Mesenchymal stem cell (in vitro differentiated cells and primary cell): ENCODE results near the gene OR10A7.

ENCODE experiments used
- DNase-seq: peaks from one replicate; pipeline ENCODE4 v3.0.0-alpha.2; 2013
- H2AFZ ChIP-seq: one replicate; pipeline ENCODE4 v1.6.1; 2013; ENCODE audit warnings: low read depth, mild to moderate bottlenecking, control low read depth, inconsistent platforms, low read length, moderate library complexity
- H2AK5ac ChIP-seq: 2 replicates; pipeline ENCODE4 v1.6.1; 2013; ENCODE audit warnings: low read length, moderate library complexity, mild to moderate bottlenecking, inconsistent platforms; ENCODE audit not compliant: severe bottlenecking
- H2BK120ac ChIP-seq: one replicate; pipeline ENCODE4 v1.6.1; 2013; ENCODE audit warnings: low read depth, mild to moderate bottlenecking, inconsistent platforms, low read length, moderate library complexity
- H2BK12ac ChIP-seq, 2 experiments: one replicate each; pipeline ENCODE4 v1.6.1; 2013; ENCODE audit warnings: inconsistent platforms in 2 of 2, low read length in 2 of 2, mild to moderate bottlenecking in 2 of 2, moderate library complexity in 2 of 2, control low read depth in 1 of 2
- H2BK15ac ChIP-seq: one replicate; pipeline ENCODE4 v1.6.1; 2013; ENCODE audit warnings: mild to moderate bottlenecking, low read depth, inconsistent platforms; ENCODE audit not compliant: poor library complexity, severe bottlenecking
- H2BK5ac ChIP-seq: 2 replicates; pipeline ENCODE4 v1.6.1; 2013; ENCODE audit warnings: low read depth, mild to moderate bottlenecking, low read length, control low read depth, inconsistent platforms; ENCODE audit not compliant: poor library complexity, severe bottlenecking
- H3K14ac ChIP-seq, 2 experiments: one replicate each; pipeline ENCODE4 v1.6.1; 2013; ENCODE audit warnings: inconsistent platforms in 2 of 2, low read length in 2 of 2, control low read depth in 1 of 2, mild to moderate bottlenecking in 1 of 2, moderate library complexity in 1 of 2
- H3K18ac ChIP-seq, 2 experiments: one replicate each; pipeline ENCODE4 v1.6.1; 2013; ENCODE audit warnings: inconsistent platforms in 2 of 2, low read length in 2 of 2, control low read depth in 1 of 2, low read depth in 1 of 2, mild to moderate bottlenecking in 1 of 2
- H3K23ac ChIP-seq, 2 experiments: one replicate each; pipeline ENCODE4 v1.6.1; 2013; ENCODE audit warnings: inconsistent platforms in 2 of 2, low read length in 2 of 2, mild to moderate bottlenecking in 2 of 2, moderate library complexity in 2 of 2, control low read depth in 1 of 2
- H3K27ac ChIP-seq: 2 replicates; pipeline ENCODE4 v1.5.1; 2013; ENCODE audit warnings: mild to moderate bottlenecking, moderate library complexity, low read length, control low read depth, inconsistent platforms; ENCODE audit not compliant: poor library complexity, severe bottlenecking
- H3K27me3 ChIP-seq, 2 experiments: 2 replicates each; pipeline versions ENCODE4 v1.6.1 to v1.7.0; 2013; ENCODE audit warnings: low read length in 2 of 2, mild to moderate bottlenecking in 2 of 2, moderate library complexity in 2 of 2, control low read depth in 1 of 2, inconsistent platforms in 1 of 2; ENCODE audit not compliant: control insufficient read depth in 1 of 2, insufficient read depth in 1 of 2
- H3K36me3 ChIP-seq, 2 experiments: 2 replicates each; pipeline versions ENCODE4 v1.6.1 to v1.7.0; 2013; ENCODE audit warnings: low read length in 2 of 2, control low read depth in 1 of 2, inconsistent platforms in 1 of 2, low read depth in 1 of 2, mild to moderate bottlenecking in 1 of 2; ENCODE audit not compliant: insufficient read depth in 2 of 2, control insufficient read depth in 1 of 2
- H3K4ac ChIP-seq, 2 experiments: one replicate each; pipeline ENCODE4 v1.6.1; 2013; ENCODE audit warnings: inconsistent platforms in 2 of 2, low read length in 2 of 2, mild to moderate bottlenecking in 2 of 2, moderate library complexity in 2 of 2, control low read depth in 1 of 2, low read depth in 1 of 2
- H3K4me1 ChIP-seq: 2 replicates; pipeline ENCODE4 v1.6.1; 2013; ENCODE audit warnings: low read depth, low read length, control low read depth; ENCODE audit not compliant: control insufficient read depth, insufficient read depth
- H3K4me2 ChIP-seq: 2 replicates; pipeline ENCODE4 v1.6.1; 2013; ENCODE audit warnings: low read length, mild to moderate bottlenecking, inconsistent platforms; ENCODE audit not compliant: poor library complexity, severe bottlenecking
- H3K4me3 ChIP-seq, 2 experiments: 2 replicates each; pipeline versions ENCODE4 v1.5.1 to v1.7.0; 2013; ENCODE audit warnings: low read length in 2 of 2, mild to moderate bottlenecking in 2 of 2, control low read depth in 1 of 2, low read depth in 1 of 2; ENCODE audit not compliant: insufficient read depth in 1 of 2
- H3K79me1 ChIP-seq: replicated peaks from 2 replicates; pipeline ENCODE4 v1.6.1; 2013; ENCODE audit warnings: mild to moderate bottlenecking, control low read depth, low read length, inconsistent platforms; ENCODE audit not compliant: poor library complexity, severe bottlenecking
- H3K9ac ChIP-seq: 2 replicates; pipeline ENCODE4 v1.7.0; 2013; ENCODE audit warnings: mild to moderate bottlenecking, low read length, moderate library complexity
- H3K9me3 ChIP-seq: 2 replicates; pipeline ENCODE4 v1.7.0; 2013; ENCODE audit warnings: mild to moderate bottlenecking, low read length; ENCODE audit not compliant: control insufficient read depth
- H4K8ac ChIP-seq: one replicate; pipeline ENCODE4 v1.6.1; 2013; ENCODE audit warnings: inconsistent platforms, mild to moderate bottlenecking, low read length, moderate library complexity
- H4K91ac ChIP-seq: one replicate; pipeline ENCODE4 v1.6.1; 2013; ENCODE audit warnings: mild to moderate bottlenecking, low read length, inconsistent platforms
- WGBS: methylation state at CpG from one replicate; pipeline ENCODE4 v1.1.7; 2013; ENCODE audit warnings: mixed read lengths; 5-methylcytosine and 5-hydroxymethylcytosine counted together

The OR10A7 gene

DNA sequence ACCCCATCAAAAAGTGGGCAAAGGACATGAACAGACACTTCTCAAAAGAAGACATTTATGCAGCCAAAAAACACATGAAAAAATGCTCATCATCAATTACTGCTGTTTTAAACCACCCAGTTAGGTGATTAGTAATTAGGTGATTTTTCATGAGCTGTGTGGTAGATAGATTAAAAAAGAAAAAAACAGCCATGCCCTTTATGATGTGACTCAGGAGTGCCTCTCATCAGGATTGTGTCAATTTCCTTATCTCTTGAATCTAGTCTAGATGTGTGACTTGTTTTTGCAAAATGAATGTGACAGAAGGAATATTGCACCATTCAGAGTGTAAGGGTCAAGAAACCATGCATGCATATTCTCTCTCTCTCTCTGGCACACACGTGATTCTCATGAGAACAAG is 5.7 kb downstream of the OR10A7 start:
- H2BK5ac ChIP-seq = no peak overlapping the region
- no peak overlapping the region for H2AFZ ChIP-seq
- H3K23ac ChIP-seq = no peak overlapping the region
- H3K9ac ChIP-seq = no peak overlapping the region
- no peak overlapping the region for H2AK5ac ChIP-seq
- no peak overlapping the region for H3K4ac ChIP-seq
- no peaks in the 10 kb centered on the region for H3K9me3 ChIP-seq
- no CpG with 5 or more reads among the region's 1 CpG for WGBS
- H2BK15ac ChIP-seq = no peak overlapping the region
- no peaks in the 10 kb centered on the region for H3K79me1 ChIP-seq
- no peak overlapping the region for H3K4me2 ChIP-seq
- no peak overlapping the region for H4K8ac ChIP-seq
- H3K4me3 ChIP-seq = no peak overlapping the region
- no peak overlapping the region for H2BK12ac ChIP-seq
- H3K4me1 ChIP-seq = no peaks in the 10 kb centered on the region
- H3K27me3 ChIP-seq = no peaks in the 10 kb centered on the region
- DNase-seq = no peak
- H2BK120ac ChIP-seq = no peak overlapping the region
- no peak overlapping the region for H4K91ac ChIP-seq
- no peaks in the 10 kb centered on the region for H3K36me3 ChIP-seq
- no peak overlapping the region for H3K14ac ChIP-seq
- H3K18ac ChIP-seq = no peak overlapping the region
- H3K27ac ChIP-seq = no peak overlapping the region

DNA sequence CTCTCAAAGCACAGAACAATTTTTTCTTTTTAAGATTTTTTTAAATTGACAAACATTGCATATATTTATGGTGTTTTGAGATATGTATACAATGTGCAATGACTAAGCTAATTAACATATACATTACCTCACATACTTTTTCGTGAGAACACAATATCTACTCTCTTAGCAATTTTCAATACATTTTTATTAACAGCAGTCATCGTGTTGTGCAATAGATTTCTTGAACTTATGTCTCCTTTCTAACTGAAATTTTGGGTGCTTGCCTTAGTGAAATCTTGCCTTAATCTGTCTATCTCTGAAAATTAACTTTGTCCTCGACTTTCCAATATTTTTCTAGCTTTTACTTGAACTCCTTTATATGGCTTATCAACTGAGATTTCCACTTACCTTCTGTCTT is 6.8 kb downstream of the OR10A7 start:
- Histone ChIP-seq H3K14ac (no peak overlapping the region), H3K4me3 (no peak overlapping the region), H3K18ac (no peak overlapping the region), H3K9me3 (no peaks in the 10 kb centered on the region), H3K4me1 (no peaks in the 10 kb centered on the region), H4K91ac (no peak overlapping the region), H3K4ac (no peak overlapping the region), H4K8ac (no peak overlapping the region), H2BK120ac (no peak overlapping the region), H2BK15ac (no peak overlapping the region), H2BK12ac (no peak overlapping the region), H2BK5ac (no peak overlapping the region), H3K27ac (no peak overlapping the region), H2AFZ (no peak overlapping the region), H3K9ac (no peak overlapping the region), H3K79me1 (no peaks in the 10 kb centered on the region), H2AK5ac (no peak overlapping the region), H3K36me3 (no peaks in the 10 kb centered on the region), H3K23ac (no peak overlapping the region), H3K4me2 (no peak overlapping the region), H3K27me3 (no peaks in the 10 kb centered on the region)
- DNase-seq = no peak
- 27% methylated on average over 3 of the region's 3 CpGs for WGBS

DNA sequence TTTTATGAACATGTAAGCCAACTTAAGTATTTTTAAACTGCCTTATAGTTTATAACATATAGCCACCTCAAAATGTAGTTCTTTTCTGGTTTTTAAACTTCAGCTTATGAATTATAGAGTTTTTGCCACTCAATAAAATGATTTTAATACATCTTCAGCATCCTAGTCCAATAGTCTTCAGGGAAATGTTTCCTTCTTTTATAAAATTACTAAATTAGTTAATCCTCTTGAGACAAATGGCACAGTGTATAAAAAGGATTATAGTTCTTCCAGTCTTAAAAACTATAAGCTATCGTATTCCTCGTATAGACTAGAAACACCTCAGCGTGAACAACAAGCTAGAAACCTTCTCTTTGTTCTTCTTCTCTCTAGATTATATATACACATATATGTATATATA is 23.5 kb downstream of the OR10A7 start, which contains the start of gene OR6C74:
Gene OR6C74, plus strand, starts transcription at position 301 of the 400 bp plus-strand sequence. CDS start 2,679 bp downstream, outside the sequence.
- Histone ChIP-seq H3K23ac (no peak within 1 kb of the TSS), H3K9ac (no peak within 1 kb of the TSS), H2BK5ac (no peak within 1 kb of the TSS), H3K4ac (no peak within 1 kb of the TSS), H2AFZ (no peak within 1 kb of the TSS), H2BK120ac (no peak within 1 kb of the TSS), H3K27me3 (peaks cover 0 to 3% of the 10 kb centered on the region in 2 experiments), H3K27ac (no peak within 1 kb of the TSS), H3K4me1 (no peaks in the 10 kb centered on the region), H2AK5ac (no peak within 1 kb of the TSS), H3K4me3 (no peak within 1 kb of the TSS), H3K4me2 (no peak within 1 kb of the TSS), H3K18ac (no peak within 1 kb of the TSS), H3K79me1 (no peaks in the 10 kb centered on the region), H3K9me3 (no peaks in the 10 kb centered on the region), H2BK12ac (no peak within 1 kb of the TSS), H3K36me3 (no peaks in the 10 kb centered on the region), H4K91ac (no peak within 1 kb of the TSS), H2BK15ac (no peak within 1 kb of the TSS), H4K8ac (no peak within 1 kb of the TSS), H3K14ac (no peak within 1 kb of the TSS)
- WGBS = no CpG with 5 or more reads among the region's 3 CpGs
- DNase-seq = no peak

DNA sequence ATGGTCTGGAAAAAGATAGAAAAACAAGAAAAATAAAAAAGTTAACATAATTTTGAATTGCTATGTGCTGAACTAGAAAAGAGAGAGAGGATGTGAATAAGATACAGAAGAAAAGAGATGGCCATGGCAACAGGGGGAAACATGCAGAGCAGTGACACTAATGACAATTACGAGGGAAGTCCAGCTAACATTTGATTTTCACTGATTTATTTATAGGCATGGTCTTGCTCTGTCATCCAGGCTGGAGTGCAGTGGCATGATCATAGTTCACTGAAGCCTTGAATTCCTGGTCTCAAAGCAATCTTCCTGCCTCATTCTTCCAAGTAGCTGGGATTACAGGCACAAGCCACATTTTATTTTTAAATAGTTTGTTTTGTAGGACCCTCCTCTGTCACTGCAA is 25.3 kb downstream of the OR10A7 start:
- no peak overlapping the region for H2BK12ac ChIP-seq
- DNase-seq = no peak
- no peak overlapping the region for H3K4ac ChIP-seq
- no peak overlapping the region for H3K23ac ChIP-seq
- H2AFZ ChIP-seq = no peak overlapping the region
- no peak overlapping the region for H3K27ac ChIP-seq
- H4K8ac ChIP-seq = no peak overlapping the region
- H4K91ac ChIP-seq = no peak overlapping the region
- no peaks in the 10 kb centered on the region for H3K4me1 ChIP-seq
- H2BK5ac ChIP-seq = no peak overlapping the region
- peaks cover 0 to 3% of the 10 kb centered on the region in 2 experiments for H3K27me3 ChIP-seq
- H3K4me2 ChIP-seq = no peak overlapping the region
- 55% methylated on average over 1 of the region's 1 CpG for WGBS
- H3K79me1 ChIP-seq = no peaks in the 10 kb centered on the region
- no peaks in the 10 kb centered on the region for H3K9me3 ChIP-seq
- H3K4me3 ChIP-seq = no peak overlapping the region
- H2BK120ac ChIP-seq = no peak overlapping the region
- no peak overlapping the region for H2AK5ac ChIP-seq
- H3K9ac ChIP-seq = no peak overlapping the region
- H3K14ac ChIP-seq = no peak overlapping the region
- H3K36me3 ChIP-seq = no peaks in the 10 kb centered on the region
- H2BK15ac ChIP-seq = no peak overlapping the region
- H3K18ac ChIP-seq = no peak overlapping the region
